ENCODE data around the gene SPATA2.
"Not testable (repeated sequence)": the region's sequence is repeated elsewhere in the genome, so short reads cannot be mapped to it uniquely, and the experiment has no call there.

Gene SPATA2, protein sequence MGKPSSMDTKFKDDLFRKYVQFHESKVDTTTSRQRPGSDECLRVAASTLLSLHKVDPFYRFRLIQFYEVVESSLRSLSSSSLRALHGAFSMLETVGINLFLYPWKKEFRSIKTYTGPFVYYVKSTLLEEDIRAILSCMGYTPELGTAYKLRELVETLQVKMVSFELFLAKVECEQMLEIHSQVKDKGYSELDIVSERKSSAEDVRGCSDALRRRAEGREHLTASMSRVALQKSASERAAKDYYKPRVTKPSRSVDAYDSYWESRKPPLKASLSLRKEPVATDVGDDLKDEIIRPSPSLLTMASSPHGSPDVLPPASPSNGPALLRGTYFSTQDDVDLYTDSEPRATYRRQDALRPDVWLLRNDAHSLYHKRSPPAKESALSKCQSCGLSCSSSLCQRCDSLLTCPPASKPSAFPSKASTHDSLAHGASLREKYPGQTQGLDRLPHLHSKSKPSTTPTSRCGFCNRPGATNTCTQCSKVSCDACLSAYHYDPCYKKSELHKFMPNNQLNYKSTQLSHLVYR

DNA sequence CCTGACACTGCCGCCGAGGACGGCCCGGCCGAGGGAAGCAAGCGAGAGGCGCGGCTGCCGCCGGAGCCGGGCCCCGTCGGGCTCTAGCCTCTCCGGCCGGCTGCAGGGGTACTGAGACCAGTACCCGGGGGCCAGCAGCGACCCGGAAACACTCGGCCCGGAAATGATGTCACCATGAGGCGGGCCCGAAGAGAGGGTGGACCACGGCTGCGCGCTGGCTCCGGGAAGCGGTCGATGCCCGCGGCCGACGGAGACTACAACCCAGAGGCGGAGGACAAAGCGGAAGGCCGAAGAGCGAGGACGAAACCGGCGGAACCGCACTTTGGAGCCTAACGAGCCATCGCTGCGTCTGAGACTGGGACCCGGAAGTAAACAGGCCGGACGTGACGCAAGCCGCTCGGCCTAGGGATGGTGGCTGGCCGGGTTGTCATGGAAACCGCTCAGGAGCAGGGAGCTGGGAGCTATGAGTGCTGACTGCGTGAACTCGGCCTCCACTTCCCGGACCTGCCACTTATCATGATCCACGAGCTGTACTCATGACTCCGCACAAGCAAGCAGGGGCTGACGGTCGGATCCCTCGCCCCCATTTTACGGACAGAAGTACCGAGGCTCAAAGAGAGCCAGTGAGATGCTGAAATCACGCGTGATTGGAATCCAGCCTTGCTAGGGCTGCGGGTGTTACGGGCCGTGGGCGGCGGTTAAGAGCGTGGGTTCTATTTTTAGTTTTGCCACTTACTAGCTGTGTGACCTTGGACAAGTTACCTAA lies at the start of gene SPATA2:
Gene SPATA2, minus strand, starts transcription at position 150 of the 766 bp plus-strand sequence. CDS start 7,039 bp downstream, outside the sequence.
- peak; percentile 99 for DNase-seq (ENCODE audit: low read depth)

DNA sequence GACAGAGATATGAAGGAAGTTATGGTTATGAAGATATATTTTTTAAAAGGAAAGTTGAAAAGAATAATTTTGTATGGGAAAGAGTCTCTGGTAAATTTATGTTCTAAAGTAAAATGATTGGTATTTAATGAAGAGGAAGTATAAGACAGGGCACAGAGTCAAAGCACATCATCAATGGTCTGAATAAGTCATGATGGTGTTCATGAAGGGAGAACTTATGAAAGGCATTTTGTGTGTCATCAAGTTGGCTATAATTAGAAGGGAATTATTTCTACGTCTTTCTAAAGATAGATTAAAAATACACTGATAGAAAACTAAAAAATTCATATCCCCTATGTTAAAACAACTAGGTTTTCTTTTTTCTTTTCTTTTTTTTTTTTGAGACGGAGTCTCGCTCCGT lies 46.1 kb upstream of the SPATA2 start:
- DNase-seq (ENCODE audit: low read depth) = no peak

DNA sequence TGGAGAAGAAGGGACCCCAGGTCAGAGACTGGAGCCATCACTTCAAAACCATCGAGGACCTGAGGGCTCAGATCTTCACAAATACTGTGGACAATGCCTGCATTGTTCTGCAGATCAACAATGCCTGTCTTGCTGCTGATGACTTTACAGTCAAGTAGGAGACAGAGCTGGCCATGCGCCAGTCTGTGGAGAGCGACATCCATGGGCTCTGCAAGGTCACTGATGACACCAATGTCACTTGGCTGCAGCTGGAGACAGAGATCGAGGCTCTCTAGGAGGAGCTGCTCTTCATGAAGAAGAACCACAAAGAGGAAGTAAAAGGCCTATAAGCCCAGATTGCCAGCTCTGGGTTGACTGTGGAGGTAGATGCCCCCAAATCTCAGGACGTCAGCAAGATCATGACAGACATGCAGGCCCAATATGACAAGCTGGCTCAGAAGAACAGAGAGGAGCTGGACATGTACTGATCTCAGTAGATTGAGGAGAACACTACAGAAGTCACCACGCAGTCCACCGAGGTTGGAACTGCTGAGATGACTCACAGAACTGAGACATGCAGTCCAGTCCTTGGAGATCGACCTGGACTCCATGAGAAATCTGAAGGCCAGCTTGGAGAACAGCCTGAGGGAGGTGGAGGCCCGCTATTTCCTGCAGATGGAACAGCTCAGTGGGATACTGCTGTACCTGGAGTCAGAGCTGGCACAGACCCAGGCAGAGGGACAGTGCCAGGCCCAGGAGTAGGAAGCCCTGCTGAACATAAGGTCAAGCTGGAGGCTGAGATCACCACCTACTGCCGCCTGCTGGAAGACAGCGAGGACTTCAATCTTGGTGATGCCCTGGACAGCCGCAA lies 42.0 kb upstream of the SPATA2 start:
- not testable (repeated sequence) for DNase-seq (ENCODE audit: low read depth)

DNA sequence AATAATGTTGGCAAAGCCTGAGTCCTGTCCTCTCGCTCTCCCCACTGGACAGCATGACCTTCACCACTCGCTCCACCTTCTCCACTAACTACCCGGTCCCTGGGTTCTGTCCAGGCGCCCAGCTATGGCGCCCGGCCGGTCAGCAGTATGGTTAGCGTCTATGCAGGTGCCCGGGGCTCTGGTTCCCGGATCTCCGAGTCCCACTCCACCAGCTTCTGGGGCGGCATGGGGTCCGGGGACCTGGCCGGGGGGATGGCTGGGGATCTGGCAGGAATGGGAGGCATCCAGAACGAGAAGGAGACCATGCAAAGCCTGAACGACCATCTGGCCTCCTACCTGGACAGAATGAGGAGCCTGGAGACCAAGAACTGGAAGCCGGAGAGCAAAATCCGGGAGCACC lies 41.4 kb upstream of the SPATA2 start:
- no peak for DNase-seq (ENCODE audit: low read depth)

DNA sequence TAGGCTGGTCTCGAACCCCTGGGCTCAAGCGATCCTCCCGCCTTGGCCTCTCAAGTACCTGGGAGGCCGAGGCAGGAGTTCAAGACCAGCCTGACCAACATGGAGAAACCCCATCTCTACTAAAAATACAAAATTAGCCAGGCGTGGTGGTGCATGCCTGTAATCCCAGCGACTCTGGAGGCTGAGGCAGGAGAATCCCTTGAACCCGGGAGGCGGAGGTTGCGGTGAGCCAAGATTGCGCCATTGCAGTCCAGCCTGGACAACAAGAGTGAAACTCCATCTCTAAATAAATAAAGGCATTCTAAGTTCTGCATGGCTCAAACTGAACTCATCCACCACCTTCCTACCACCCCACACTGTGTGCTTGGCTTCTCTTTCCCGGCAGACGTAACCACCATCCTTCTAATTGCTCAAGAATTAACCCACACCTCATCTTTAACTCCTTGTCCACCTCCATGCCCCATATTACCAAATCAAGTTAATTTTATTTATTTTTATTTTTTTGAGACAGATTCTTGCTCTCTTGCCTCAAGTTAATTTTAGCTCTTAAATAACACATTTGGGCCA lies 40.6 kb upstream of the SPATA2 start:
- not testable (repeated sequence) for DNase-seq (ENCODE audit: low read depth)

DNA sequence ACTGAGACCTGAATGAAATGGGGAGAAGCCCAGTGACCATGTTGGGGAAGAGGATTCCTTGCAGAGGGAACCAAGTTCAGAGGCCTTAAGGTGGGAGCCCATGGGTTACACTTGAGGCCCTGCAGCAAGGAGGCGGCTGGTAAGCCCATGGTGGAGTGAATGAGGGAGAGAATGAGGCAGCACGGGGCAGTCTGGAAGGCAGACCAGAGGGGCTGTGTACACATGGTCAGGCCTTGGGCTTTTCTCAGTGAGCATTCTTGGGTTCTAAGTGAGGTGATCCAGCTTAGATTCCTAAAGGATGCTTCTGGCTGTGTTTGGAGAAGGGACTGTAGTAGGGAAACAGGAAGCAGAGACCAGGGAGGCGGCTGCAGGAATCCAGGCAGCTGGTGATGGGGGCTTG lies 39.8 kb upstream of the SPATA2 start:
- DNase-seq (ENCODE audit: low read depth) = no peak

DNA sequence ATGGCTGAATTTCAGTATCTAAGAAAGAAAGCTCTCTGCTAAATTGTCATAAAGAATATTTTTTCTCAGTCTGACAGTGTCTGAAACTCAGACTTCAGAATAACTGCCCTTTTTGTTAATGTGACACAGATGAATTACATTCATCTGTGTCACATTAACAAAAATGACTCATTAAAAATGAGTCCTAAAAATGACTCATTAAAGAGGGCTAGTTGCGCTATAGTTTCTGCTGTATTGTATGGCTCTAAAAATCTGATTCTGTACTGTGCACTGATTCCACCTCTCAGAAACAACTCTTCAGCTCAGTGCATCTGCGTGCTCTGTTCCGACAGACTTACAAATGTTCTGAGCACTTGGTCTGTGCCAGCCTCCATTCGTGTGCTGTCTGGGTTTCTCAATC lies 35.8 kb upstream of the SPATA2 start:
- peak; percentile 92 for DNase-seq (ENCODE audit: low read depth)

DNA sequence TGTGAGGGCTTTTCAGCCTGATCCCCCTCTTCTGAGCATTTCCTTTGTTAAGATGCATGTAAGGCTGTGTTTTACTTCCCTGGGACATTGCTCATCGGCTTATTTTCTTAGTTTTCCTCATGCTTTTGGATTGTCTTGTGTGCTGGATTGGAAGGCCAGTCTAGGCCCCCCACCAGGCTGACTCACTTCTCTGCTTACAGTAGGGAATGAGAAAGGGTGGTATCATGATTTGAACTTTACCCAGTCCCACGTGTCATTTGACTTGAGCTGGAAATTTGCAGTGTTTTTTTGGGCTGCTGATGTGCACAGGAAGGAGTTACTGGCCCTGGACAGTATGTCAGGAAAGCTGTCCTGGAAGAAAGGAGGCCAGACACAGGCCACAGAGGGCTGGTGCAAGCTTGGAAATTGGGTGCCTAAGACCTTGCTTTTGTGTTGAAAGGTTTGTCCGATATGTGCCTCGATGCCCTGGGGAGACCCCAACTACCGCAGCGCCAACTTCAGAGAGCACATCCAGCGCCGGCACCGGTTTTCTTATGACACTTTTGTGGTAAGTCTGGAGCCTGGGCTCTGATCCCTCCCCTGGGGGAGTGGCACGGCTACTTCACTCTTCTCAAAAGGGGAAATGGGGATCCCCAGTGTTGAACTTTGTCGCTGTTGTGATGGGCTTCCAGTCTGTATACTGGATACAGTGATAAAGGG lies 33.6 kb upstream of the SPATA2 start:
- peak; percentile 97 for DNase-seq (ENCODE audit: low read depth)

DNA sequence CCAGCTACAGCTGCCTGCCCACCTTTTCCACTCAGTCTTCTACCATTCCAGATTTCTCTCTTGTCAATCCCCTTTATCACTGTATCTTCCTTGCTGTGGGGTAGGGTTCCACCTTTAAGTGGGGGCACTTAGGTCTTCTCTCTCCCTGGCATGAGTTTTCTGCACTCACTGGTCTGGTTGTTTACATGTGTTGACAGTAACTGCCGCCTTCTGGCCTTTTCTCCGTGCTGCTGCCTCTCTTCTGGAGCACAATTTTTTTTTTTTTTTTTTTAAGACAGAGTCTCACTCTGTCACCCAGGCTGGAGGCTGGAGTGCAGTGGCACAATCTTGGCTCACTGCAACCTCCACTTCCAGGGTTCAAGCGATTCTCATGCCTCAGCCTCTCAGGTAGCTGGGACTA lies 32.8 kb upstream of the SPATA2 start:
- no peak for DNase-seq (ENCODE audit: low read depth)

DNA sequence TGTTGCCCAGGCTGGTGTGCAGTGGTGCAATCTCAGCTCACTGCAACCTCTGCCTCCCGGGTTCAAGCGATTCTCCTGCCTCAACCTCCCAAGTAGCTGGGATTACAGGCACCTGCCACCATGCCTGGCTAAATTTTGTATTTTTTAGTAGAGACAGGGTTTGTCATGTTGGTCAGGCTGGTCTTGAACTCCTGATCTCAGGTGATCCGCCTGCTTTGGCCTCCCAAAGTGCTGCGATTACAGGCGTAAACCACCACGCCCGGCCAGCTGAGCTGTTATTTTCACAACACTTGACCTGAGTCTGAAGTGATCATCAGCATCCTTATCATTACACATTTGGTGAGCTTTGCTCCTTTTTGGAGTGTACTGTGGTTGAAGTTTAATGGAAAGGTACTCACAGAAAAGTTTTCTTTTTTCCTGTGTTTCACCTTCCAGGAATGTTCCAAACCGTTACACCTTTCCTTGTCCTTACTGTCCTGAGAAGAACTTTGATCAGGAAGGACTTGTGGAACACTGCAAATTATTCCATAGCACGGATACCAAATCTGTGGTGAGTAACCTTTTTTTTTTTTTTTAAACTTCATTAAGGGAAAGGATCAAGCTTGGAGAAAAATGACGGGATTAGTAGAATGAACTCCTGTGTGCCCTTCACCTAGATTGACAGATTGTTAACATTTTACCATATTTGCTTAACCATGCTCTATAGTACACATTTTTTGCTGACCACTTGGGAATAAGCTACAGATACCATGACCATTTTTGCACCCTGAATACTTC lies 30.6 kb upstream of the SPATA2 start:
- DNase-seq (ENCODE audit: low read depth) = no peak

DNA sequence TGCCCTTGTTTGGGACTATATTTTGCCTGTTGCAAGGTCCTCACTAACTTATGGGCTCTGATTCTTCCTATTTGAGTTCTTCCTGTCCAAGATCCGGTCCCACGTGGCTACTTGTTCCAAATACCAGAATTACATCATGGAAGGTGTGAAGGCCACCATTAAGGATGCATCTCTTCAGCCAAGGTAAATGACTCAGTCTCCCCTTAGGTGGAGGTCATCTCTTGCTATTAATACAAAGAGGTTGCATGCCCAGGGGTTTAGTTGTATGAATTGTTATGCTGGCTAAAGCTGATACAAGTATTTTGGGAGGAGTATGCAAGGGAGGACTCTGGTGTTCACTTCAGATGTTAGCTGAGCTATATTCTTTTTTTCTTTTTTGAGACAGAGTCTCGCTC lies 30.0 kb upstream of the SPATA2 start:
- DNase-seq (ENCODE audit: low read depth) = no peak

DNA sequence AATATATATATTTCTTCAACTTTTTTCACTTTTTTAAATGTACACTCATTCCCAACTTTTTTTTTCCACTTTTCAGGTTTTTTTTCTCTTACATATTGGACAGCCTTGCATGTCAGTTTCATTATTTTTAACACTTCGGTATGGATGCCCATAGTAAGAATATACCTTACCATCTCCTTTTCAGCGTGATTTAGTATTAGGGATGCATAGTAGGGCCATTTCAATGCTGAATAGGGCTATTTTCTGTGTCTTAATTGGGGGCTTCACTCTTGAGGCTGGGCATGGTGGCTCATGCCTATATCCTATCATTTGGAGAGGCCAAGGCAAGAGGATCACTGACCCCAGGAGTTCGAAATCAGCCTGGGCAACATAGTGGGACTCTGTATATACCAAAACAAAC lies 27.6 kb upstream of the SPATA2 start:
- no peak for DNase-seq (ENCODE audit: low read depth)

DNA sequence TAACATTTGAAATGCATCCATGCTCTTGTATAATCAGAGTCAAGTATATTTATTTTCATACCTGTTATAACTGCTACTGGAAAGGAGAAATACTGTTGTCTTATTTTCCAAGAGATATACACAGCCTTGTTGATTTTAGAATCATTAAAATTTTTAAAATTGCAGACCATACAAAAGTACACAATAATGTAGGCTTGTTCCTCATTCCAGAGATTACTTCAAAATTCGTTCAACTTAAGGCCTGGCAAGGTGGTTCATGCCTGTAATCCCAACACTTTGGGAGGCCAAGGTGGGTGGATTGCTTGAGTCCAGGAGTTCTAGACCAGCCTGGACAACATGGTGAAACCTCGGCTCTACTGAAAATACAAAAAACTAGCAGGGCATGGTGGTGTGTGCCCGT lies 27.0 kb upstream of the SPATA2 start:
- no peak for DNase-seq (ENCODE audit: low read depth)

DNA sequence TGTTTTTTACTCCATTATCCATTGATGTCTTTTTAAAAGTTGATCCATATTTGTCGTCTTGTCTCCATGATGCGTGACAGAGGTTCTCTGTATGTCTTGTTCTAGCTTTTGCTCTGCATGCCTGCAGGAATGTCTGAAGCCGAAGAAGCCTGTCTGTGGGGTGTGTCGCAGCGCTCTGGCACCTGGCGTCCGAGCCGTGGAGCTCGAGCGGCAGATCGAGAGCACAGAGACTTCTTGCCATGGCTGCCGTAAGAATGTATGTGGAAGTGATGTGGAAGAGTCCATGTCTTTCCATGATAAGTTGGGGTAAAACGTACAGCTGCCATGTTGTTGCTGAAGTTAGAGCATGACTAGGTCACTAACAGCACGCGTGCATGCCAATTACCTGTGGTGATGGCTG lies 26.1 kb upstream of the SPATA2 start:
- DNase-seq (ENCODE audit: low read depth) = no peak

DNA sequence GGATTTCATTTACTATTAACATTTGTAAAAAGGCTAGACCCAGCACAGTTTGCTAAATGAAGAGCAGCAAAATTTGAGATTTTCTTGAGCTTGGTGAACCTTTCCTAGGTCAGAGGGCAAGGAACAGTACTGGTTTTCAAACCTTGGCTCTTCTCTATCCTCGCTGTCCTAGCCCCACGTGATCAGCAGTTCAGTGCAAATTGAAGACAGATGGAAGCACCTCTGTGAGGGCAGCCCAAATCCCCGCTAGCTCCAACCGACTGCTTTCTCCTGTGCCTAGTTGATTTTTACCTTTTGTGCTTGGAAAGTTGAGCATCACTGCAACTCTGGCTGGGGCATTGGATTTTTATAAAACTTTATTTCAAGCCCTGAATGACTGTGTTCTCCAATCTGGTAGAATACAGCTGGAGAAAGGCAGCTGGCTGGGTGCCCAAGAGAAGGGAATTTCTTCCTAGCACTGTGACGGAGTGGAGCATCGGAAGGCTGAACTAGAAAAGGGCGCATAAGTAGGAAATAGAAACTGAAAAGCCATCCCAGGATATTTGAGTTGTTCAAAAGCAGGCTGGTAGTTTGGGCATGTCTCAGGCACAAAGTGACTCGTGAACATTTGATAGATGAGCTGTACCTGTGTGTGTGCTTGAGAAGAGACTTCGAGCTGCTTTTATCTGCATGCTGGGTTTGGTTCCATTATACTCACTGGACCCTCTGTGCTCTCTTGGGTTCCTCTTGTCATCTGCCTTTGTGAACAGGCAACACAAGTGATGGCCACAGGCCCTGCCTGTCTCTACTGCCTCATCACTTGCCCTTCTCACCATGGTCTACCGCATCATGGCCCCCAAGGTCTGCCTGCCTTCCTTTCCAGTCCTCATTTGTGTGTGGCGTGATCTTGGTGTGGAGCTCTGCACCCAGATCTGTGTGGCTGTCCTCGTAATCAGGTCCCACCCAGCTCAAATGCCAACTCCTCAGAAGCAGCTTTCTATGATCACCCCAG lies 23.1 kb upstream of the SPATA2 start:
- DNase-seq (ENCODE audit: low read depth) = peak; percentile 42

DNA sequence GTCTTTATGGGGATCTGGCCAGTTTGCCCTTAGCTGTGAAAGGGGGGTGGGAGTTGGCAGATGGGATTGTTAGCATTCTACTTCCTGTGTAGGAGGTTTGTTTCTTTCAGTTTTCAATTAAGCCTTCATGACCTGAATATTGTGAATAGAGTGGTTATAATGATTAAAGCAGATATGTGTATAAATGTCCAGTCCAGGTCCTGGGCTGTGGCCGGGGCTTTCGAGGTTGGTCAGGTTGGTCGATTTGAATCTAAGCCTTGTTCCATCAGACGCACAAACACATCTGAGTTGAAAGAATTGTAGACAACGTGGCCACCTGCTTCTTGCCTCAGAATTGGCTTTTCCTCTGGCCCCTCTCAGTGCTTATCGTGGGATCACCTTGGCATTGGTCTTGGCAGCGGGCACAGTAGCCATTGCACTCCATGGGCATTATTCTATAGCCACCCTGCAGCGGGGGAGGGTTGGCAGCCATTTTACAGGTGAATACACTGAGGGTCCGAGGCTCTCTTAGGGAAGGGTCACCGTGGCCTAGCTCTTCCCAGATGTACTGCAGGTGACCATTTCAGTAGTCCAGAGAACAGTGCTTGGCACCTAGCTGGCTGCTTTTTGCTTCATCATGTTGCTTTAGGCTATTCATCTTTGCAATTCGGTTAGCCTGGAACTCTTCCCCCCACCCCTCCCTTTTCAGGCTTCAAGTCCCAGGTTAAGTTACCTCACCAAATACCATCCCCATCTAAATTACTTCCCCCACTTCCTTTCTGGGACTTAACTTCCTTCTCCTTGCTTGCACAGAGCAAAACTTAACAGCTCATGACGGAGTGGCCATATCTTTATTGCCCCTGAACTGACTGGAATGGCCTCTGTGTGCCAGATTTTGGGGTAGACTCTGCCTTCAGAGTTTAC lies 21.9 kb upstream of the SPATA2 start:
- peak; percentile 29 for DNase-seq (ENCODE audit: low read depth)

DNA sequence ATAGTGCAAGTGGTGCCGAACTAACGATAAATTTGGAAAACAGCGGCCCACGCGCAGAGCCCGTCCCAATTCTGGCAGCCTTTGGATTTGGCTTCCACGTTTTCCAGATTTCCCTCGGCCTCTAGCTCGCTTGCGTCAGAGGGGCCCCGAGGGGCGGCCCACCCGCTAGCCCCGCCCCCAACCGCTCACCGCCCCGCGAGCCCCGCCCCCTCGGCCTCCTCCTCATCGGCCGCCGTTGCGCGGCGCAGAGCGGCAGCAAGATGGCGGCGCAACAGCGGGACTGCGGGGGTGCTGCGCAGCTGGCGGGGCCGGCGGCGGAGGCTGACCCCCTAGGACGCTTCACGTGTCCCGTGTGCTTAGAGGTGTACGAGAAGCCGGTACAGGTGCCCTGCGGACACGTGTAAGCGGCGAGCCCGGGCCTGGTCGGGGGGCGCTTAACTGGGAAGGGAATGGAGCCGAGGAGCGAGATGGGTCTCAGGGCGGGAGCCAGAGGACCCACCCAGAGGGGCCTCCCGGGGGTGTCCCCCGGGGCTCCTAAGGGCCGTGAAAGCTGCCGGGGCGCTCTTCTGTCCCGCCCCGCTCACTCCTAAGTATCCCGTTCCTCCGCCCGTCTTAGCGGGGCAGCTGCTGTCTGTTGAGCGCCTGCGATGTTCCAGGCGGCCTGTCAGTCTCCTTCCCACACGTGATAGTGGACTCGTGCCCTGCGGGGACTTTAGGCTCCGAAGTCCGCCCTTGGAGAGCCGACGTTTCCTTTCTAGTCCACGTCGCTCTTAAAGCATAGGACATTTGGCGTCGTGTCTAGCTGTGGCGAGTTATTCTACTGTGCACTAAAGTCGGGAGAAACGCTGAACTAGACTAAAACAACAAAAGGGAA lies 21.1 kb upstream of the SPATA2 start, which contains the start of gene RNF114:
Gene RNF114, plus strand, starts transcription at position 245 of the 874 bp plus-strand sequence. Its CDS starts 16 bp downstream, at position 261.
- DNase-seq (ENCODE audit: low read depth) = peak; percentile 96

Data from ELR (cell line).